ENCODE data around the gene TEX47.

The TEX47 gene

DNA sequence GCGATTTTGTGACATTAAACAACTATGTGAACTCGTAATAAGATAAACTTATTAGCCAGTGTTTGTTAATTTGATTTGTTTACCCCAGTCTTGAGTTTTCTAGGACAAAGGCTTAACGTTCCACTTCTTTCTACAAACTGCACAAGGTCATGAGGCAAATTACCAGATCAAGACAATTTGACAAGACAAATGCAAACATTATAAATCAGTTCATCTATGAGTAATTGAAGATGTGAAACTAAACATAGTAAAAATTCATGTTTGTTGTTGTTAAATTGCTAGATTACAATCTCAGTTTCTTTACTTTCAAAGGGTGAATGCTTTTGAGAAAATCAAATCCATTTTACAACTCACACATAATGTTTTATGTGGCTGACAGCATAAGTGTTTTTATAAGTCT, 49.4 kb downstream of the TEX47 start:
- TF ChIP-seq, protein P1, sequence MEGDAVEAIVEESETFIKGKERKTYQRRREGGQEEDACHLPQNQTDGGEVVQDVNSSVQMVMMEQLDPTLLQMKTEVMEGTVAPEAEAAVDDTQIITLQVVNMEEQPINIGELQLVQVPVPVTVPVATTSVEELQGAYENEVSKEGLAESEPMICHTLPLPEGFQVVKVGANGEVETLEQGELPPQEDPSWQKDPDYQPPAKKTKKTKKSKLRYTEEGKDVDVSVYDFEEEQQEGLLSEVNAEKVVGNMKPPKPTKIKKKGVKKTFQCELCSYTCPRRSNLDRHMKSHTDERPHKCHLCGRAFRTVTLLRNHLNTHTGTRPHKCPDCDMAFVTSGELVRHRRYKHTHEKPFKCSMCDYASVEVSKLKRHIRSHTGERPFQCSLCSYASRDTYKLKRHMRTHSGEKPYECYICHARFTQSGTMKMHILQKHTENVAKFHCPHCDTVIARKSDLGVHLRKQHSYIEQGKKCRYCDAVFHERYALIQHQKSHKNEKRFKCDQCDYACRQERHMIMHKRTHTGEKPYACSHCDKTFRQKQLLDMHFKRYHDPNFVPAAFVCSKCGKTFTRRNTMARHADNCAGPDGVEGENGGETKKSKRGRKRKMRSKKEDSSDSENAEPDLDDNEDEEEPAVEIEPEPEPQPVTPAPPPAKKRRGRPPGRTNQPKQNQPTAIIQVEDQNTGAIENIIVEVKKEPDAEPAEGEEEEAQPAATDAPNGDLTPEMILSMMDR (IDR thresholded peaks at IDR 0.05; ENCODE audit: low read depth, low read length) = no peak
- TF ChIP-seq POLR2A (IDR thresholded peaks at IDR 0.05; ENCODE audit: extremely low read depth, insufficient read length) (no peak), MYC (IDR thresholded peaks at IDR 0.05; ENCODE audit: low read depth, low read length) (no peak)
- TF ChIP-seq, protein P2, sequence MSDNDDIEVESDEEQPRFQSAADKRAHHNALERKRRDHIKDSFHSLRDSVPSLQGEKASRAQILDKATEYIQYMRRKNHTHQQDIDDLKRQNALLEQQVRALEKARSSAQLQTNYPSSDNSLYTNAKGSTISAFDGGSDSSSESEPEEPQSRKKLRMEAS (IDR thresholded peaks at IDR 0.05; ENCODE audit: low read depth, low read length) = no peak
- DNase-seq (ENCODE audit: low read depth) = no peak
- no peak overlapping the region for H3K4me3 ChIP-seq (ENCODE audit: low read depth, low read length)

All from NB4 (cell line).